HCT116 (cell line): ENCODE measurements around the gene LZTS3. TPM values are rescaled to one million over a fixed set of nuclear protein-coding genes. Genes with fewer than 3 reads are reported as not detected.
A peak's percentile ranks its signal among the peaks of the same experiment; 100 is the strongest.

Experiments
- ATAC-seq: fragments of 200-7000 bp; cut with Tn5 transposase; 2 replicates; pipeline ENCODE4 v1.9.1; 2020; ENCODE audit warnings: mild to moderate bottlenecking, moderate library complexity
- BruUV-seq: library from RNA; stranded (reverse); fragments of 400-500 nt; replicated peaks from 2 replicates; lab custom pipeline; 2021; lab: Mats Ljungman, UMichigan
- CTCF ChIA-PET: fragments of 300-600 bp; sonication (Branson Sonifier 250); formaldehyde crosslinking; loops from one replicate; lab custom pipeline; 2021; ENCODE audit warnings: antibody characterized with exemption; lab: Charles Lee
- POLR2A ChIA-PET: fragments of 300-600, 350-600 bp; sonication (Branson Sonifier 250); formaldehyde crosslinking; loops from one replicate; lab custom pipeline; 2021; ENCODE audit warnings: antibody characterized with exemption; lab: Charles Lee
- RAD21 ChIA-PET, 2 experiments: fragments of 300-600 bp; sonication (Branson Sonifier 250); formaldehyde crosslinking; loops; one replicate each; lab custom pipeline; 2023; ENCODE audit warnings: low total read pairs in 2 of 2; ENCODE audit not compliant: uncharacterized antibody in 2 of 2, unreplicated experiment in 2 of 2, low non-redundant PET in 1 of 2; lab: Charles Lee
- DNase-seq: peaks from one replicate; pipeline ENCODE4 v3.0.0-alpha.2; 2010; ENCODE audit warnings: low read depth, low spot score
- H2AFZ ChIP-seq: fragments of 200-600 bp; shearing (Covaris generic), sonication (generic); 2 replicates; pipeline ENCODE4 v1.6.1; 2017; ENCODE audit warnings: low read depth, mixed run types, mixed read lengths, antibody characterized with exemption, low read length; ENCODE audit not compliant: poor library complexity, severe bottlenecking
- H3K27ac ChIP-seq: 2 replicates; pipeline ENCODE4 v1.5.1; 2012; ENCODE audit warnings: low read depth, low read length
- H3K27me3 ChIP-seq: fragments of 200-600 bp; sonication (generic); 2 replicates; pipeline ENCODE4 v1.6.1; 2016; ENCODE audit warnings: mixed run types, low read length, mixed read lengths; ENCODE audit not compliant: insufficient read depth
- H3K36me3 ChIP-seq, 2 experiments: fragments of 200-500 bp in 1 of 2; fragments of 200-600 bp in 1 of 2; sonication (Bioruptor generic) in 1 of 2; sonication (generic) in 1 of 2; 2 replicates each; pipeline versions ENCODE4 v1.5.1 to v1.6.1; 2014 to 2016; ENCODE audit warnings: low read length in 2 of 2, inconsistent platforms in 1 of 2, mixed read lengths in 1 of 2, mixed run types in 1 of 2; ENCODE audit not compliant: insufficient read depth in 2 of 2, control insufficient read depth in 1 of 2
- H3K4me1 ChIP-seq, 2 experiments: fragments of 200-600 bp in 1 of 2; sonication (generic) in 1 of 2; 2 replicates each; pipeline versions ENCODE4 v1.5.1 to v1.6.1; 2012 to 2017; ENCODE audit warnings: low read length in 2 of 2, inconsistent platforms in 1 of 2, mild to moderate bottlenecking in 1 of 2, mixed read lengths in 1 of 2, mixed run types in 1 of 2, moderate library complexity in 1 of 2; ENCODE audit not compliant: insufficient read depth in 2 of 2, control insufficient read depth in 1 of 2
- H3K4me2 ChIP-seq: fragments of 200-600 bp; sonication (generic); 2 replicates; pipeline ENCODE4 v1.6.1; 2017; ENCODE audit warnings: mixed run types, low read length, mixed read lengths
- H3K4me3 ChIP-seq, 2 experiments: fragments of 200-600 bp in 1 of 2; sonication (generic) in 1 of 2; replicated peaks in 1 of 2; 2 replicates each; pipeline ENCODE4 v1.5.1; 2011 to 2016; ENCODE audit warnings: low read length in 2 of 2, control low read depth in 1 of 2, low read depth in 1 of 2, mild to moderate bottlenecking in 1 of 2, mixed read lengths in 1 of 2, mixed run types in 1 of 2
- H3K79me2 ChIP-seq: fragments of 200-600 bp; sonication (generic); 2 replicates; pipeline ENCODE4 v1.6.1; 2017; ENCODE audit warnings: mild to moderate bottlenecking, mixed run types, low read length, moderate library complexity, mixed read lengths; ENCODE audit not compliant: insufficient read depth
- H3K9ac ChIP-seq: fragments of 200-600 bp; sonication (generic); 2 replicates; pipeline ENCODE4 v1.6.1; 2016; ENCODE audit warnings: low read length, mixed read lengths
- H3K9me2 ChIP-seq: fragments of 200-600 bp; sonication (generic), shearing (Covaris generic); 2 replicates; pipeline ENCODE4 v1.6.1; 2017; ENCODE audit warnings: mixed run types, mild to moderate bottlenecking, moderate library complexity; ENCODE audit not compliant: insufficient read depth
- H3K9me3 ChIP-seq, 2 experiments: fragments of 200-500 bp in 1 of 2; fragments of 200-600 bp in 1 of 2; sonication (Bioruptor generic) in 1 of 2; sonication (generic) in 1 of 2; 2 replicates each; pipeline ENCODE4 v1.6.1; 2014 to 2017; ENCODE audit warnings: low read length in 2 of 2, mixed read lengths in 2 of 2, inconsistent platforms in 1 of 2, low read depth in 1 of 2, mild to moderate bottlenecking in 1 of 2, mixed run types in 1 of 2, moderate library complexity in 1 of 2; ENCODE audit not compliant: control insufficient read depth in 1 of 2, insufficient read depth in 1 of 2
- H4K20me1 ChIP-seq: fragments of 200-600 bp; sonication (generic), shearing (Covaris generic); 2 replicates; pipeline ENCODE4 v1.6.1; 2017; ENCODE audit warnings: mixed run types, mild to moderate bottlenecking, moderate library complexity; ENCODE audit not compliant: insufficient read depth
- EGR1 ChIP-seq: IDR thresholded peaks from 2 replicates; pipeline ENCODE4 v1.6.1; 2012; ENCODE audit warnings: low read depth
- ELF1 ChIP-seq: IDR thresholded peaks from 2 replicates; pipeline ENCODE4 v1.6.1; 2012; ENCODE audit warnings: low read depth, borderline replicate concordance
- EZH2 ChIP-seq: fragments of 200-600 bp; sonication (generic); IDR thresholded peaks from 2 replicates; pipeline ENCODE4 v1.6.1; 2017; ENCODE audit warnings: antibody characterized with exemption, mixed run types
- EZH2phosphoT487 ChIP-seq: fragments of 200-600 bp; IDR thresholded peaks from 2 replicates; pipeline ENCODE4 v1.6.1; 2018; ENCODE audit warnings: antibody characterized with exemption, borderline replicate concordance
- FOSL1 ChIP-seq: IDR thresholded peaks from 2 replicates; pipeline ENCODE4 v1.6.1; 2012; ENCODE audit warnings: low read depth
- POLR2A ChIP-seq: IDR thresholded peaks from 2 replicates; pipeline ENCODE4 v1.7.0; 2011; ENCODE audit warnings: borderline replicate concordance; ENCODE audit not compliant: insufficient read depth, insufficient read length; ENCODE audit errors: extremely low read depth
- RAD21 ChIP-seq: IDR thresholded peaks from 2 replicates; pipeline ENCODE4 v1.6.1; 2012; ENCODE audit warnings: low read depth, mild to moderate bottlenecking
- SRF ChIP-seq: IDR thresholded peaks from 2 replicates; pipeline ENCODE4 v1.6.1; 2012; ENCODE audit warnings: low read depth
- ZBTB33 ChIP-seq: IDR thresholded peaks from 2 replicates; pipeline ENCODE4 v1.6.1; 2011; ENCODE audit warnings: mild to moderate bottlenecking, low read length, moderate library complexity; ENCODE audit not compliant: insufficient replicate concordance; ENCODE audit errors: extremely low read depth
- intact Hi-C: fragments of 100-400 bp; cut with micrococcal nuclease; formaldehyde crosslinking; loops from 2 replicates; pipeline ENCODE4 v1.10.0; 2022
- total RNA-seq: library from RNA; stranded (reverse); gene quantifications from one replicate; pipeline ENCODE4 v1.2.1, GENCODE V29; 2021; ENCODE audit not compliant: unreplicated experiment
- TF ChIP-seq, protein P1 (sequence below): IDR thresholded peaks from 2 replicates; pipeline ENCODE4 v1.6.1; 2012; ENCODE audit warnings: low read depth
- TF ChIP-seq, protein P2 (sequence below), 3 experiments: fragments of 200-600 bp in 1 of 3; sonication (generic) in 1 of 3; IDR thresholded peaks in 2 of 3; conservative IDR thresholded peaks in 1 of 3; 2 replicates each; pipeline ENCODE4 v1.5.1; 2012 to 2017; ENCODE audit warnings: low read depth in 2 of 3, low read length in 2 of 3, antibody characterized with exemption in 1 of 3, borderline replicate concordance in 1 of 3, control low read depth in 1 of 3, mild to moderate bottlenecking in 1 of 3, mixed read lengths in 1 of 3, mixed run types in 1 of 3, moderate library complexity in 1 of 3; ENCODE audit not compliant: insufficient read depth in 1 of 3

The LZTS3 gene
- total RNA-seq, 1 experiment from 2014 or later, result 5.2 TPM

DNA sequence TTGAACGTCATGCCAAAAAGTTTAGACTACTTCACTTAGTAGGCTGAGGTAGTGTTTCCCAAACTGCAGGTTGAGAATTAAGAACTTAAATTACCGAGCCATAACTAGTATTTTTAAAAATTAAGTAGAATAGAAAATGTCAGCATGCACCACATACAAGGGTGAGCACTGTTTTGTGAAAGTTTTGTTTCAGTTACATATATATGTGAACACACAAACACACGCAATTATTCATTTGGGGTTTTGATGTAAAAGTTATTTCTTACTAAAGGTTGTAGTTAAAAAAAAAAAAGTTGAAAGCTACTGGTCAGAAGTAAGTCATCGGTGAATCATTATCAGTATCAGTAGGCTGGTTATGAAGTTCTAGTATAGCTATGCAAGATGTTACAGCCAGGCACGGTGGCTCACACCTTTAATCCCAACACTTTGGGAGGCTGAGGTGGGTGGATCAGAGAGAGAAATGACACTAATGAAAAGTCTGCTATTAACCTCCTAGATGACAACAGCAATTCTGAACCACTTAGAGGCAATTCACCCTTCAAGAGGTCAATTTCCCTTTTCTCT lies 37.8 kb downstream of the LZTS3 start:
- Histone ChIP-seq H4K20me1 (no peaks in the 10 kb centered on the region), H2AFZ (no peak overlapping the region), H3K4me1 (peaks cover 0 to 16% of the 10 kb centered on the region in 2 experiments; a peak in 2 of 4 replicates), H3K9ac (no peak overlapping the region), H3K4me2 (peak overlapping the region; percentile 25; the same call in 1 of the 2 replicates), H3K9me3 (no peaks in the 10 kb centered on the region), H3K79me2 (peaks cover 28% of the 10 kb centered on the region), H3K27ac (no peak overlapping the region), H3K36me3 (no peaks in the 10 kb centered on the region), H3K4me3 (no peak overlapping the region), H3K27me3 (no peaks in the 10 kb centered on the region), H3K9me2 (no peaks in the 10 kb centered on the region)
- TF ChIP-seq ELF1 (no peak), POLR2A (no peak), EZH2 (no peak)
- ChIA-PET CTCF (no interaction called here), RAD21 (no interaction called here), POLR2A (no interaction called here)
- ATAC-seq (peak; percentile 47; the same call in 1 of the 2 replicates), DNase-seq (no peak)
- no TSS peak for BruUV-seq
- intact Hi-C loops, result no loop called here

DNA sequence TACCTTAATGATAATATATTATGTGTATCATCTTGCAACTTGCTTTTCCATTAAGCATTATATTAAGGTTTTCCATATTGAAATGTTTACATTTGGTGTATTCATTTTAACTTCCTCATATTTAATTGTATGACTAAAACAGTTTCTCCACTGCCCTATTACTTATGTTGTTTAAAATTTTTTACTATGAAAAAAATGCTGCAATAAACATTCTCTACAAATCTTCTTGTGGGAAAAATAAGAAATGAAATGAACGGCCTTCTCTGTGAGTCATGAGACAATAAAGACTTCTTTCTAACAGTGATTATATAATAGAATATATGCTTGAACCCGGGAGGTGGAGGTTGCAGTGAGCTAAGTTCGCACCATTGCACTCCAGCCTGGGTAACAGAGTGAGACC lies 39.2 kb downstream of the LZTS3 start:
- POLR2A ChIA-PET, result no interaction called here
- CTCF ChIA-PET, result no interaction called here
- Histone ChIP-seq H3K4me1 (peaks cover 0 to 10% of the 10 kb centered on the region in 2 experiments; a peak in 2 of 4 replicates), H4K20me1 (no peaks in the 10 kb centered on the region), H2AFZ (no peak overlapping the region), H3K9ac (no peak overlapping the region), H3K79me2 (peaks cover 31% of the 10 kb centered on the region), H3K4me3 (no peak overlapping the region), H3K36me3 (no peaks in the 10 kb centered on the region), H3K27me3 (no peaks in the 10 kb centered on the region), H3K9me2 (no peaks in the 10 kb centered on the region), H3K9me3 (no peaks in the 10 kb centered on the region), H3K27ac (no peak overlapping the region), H3K4me2 (no peak overlapping the region)
- intact Hi-C loops, result no loop called here
- DNase-seq (no peak), ATAC-seq (no peak)
- RAD21 ChIA-PET, result interaction anchor here in 1 of 2 experiments (0.6 kb wide), 1 partner anchor 19 kb away, joined by 4 read pairs; no protein-coding TSS in a partner anchor
- no TSS peak for BruUV-seq
- TF ChIP-seq SRF (no peak), POLR2A (no peak), RAD21 (no peak), EZH2phosphoT487 (no peak), ZBTB33 (no peak), FOSL1 (no peak), EGR1 (no peak)
- TF ChIP-seq, protein P1, sequence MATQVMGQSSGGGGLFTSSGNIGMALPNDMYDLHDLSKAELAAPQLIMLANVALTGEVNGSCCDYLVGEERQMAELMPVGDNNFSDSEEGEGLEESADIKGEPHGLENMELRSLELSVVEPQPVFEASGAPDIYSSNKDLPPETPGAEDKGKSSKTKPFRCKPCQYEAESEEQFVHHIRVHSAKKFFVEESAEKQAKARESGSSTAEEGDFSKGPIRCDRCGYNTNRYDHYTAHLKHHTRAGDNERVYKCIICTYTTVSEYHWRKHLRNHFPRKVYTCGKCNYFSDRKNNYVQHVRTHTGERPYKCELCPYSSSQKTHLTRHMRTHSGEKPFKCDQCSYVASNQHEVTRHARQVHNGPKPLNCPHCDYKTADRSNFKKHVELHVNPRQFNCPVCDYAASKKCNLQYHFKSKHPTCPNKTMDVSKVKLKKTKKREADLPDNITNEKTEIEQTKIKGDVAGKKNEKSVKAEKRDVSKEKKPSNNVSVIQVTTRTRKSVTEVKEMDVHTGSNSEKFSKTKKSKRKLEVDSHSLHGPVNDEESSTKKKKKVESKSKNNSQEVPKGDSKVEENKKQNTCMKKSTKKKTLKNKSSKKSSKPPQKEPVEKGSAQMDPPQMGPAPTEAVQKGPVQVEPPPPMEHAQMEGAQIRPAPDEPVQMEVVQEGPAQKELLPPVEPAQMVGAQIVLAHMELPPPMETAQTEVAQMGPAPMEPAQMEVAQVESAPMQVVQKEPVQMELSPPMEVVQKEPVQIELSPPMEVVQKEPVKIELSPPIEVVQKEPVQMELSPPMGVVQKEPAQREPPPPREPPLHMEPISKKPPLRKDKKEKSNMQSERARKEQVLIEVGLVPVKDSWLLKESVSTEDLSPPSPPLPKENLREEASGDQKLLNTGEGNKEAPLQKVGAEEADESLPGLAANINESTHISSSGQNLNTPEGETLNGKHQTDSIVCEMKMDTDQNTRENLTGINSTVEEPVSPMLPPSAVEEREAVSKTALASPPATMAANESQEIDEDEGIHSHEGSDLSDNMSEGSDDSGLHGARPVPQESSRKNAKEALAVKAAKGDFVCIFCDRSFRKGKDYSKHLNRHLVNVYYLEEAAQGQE, result no peak
- TF ChIP-seq, protein P2, sequence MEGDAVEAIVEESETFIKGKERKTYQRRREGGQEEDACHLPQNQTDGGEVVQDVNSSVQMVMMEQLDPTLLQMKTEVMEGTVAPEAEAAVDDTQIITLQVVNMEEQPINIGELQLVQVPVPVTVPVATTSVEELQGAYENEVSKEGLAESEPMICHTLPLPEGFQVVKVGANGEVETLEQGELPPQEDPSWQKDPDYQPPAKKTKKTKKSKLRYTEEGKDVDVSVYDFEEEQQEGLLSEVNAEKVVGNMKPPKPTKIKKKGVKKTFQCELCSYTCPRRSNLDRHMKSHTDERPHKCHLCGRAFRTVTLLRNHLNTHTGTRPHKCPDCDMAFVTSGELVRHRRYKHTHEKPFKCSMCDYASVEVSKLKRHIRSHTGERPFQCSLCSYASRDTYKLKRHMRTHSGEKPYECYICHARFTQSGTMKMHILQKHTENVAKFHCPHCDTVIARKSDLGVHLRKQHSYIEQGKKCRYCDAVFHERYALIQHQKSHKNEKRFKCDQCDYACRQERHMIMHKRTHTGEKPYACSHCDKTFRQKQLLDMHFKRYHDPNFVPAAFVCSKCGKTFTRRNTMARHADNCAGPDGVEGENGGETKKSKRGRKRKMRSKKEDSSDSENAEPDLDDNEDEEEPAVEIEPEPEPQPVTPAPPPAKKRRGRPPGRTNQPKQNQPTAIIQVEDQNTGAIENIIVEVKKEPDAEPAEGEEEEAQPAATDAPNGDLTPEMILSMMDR (IDR thresholded peaks at IDR 0.05 in 2 of 3, conservative IDR thresholded peaks at IDR 0.05 in 1 of 3; ENCODE audit: borderline replicate concordance in 1 of 3, insufficient read depth in 1 of 3, low read depth in 2 of 3, low read length in 2 of 3), result no peak
